H1 (cell line): ENCODE measurements around the gene PKM. TPM values are rescaled to one million over a fixed set of nuclear protein-coding genes. Genes with fewer than 3 reads are reported as not detected.
"Not testable (repeated sequence)": the region's sequence is repeated elsewhere in the genome, so short reads cannot be mapped to it uniquely, and the experiment has no call there.

Experiments
- CTCF ChIA-PET: fragments of 300-600 bp; sonication (Branson Sonifier 250); formaldehyde crosslinking; loops from one replicate; lab custom pipeline; 2021; ENCODE audit not compliant: partially characterized antibody; lab: Charles Lee
- POLR2A ChIA-PET: fragments of 300-600 bp; sonication (Branson Sonifier 250); formaldehyde crosslinking; loops from one replicate; lab custom pipeline; 2021; ENCODE audit warnings: inconsistent platforms; ENCODE audit not compliant: partially characterized antibody; lab: Charles Lee
- DNase-seq, 2 experiments: peaks; one replicate each; pipeline versions ENCODE4 v3.0.0 to v3.0.0-alpha.2; 2010 to 2022; ENCODE audit warnings: low spot score in 2 of 2, low read depth in 1 of 2, mixed read lengths in 1 of 2
- FAIRE-seq: peaks from 2 replicates; lab custom pipeline; 2011; peaks lifted over from hg19 to GRCh38; lab: Jason Lieb, UNC
- H2AFZ ChIP-seq: 2 replicates; pipeline ENCODE4 v1.8.1; 2012; ENCODE audit warnings: low read length, inconsistent platforms
- H2AK5ac ChIP-seq: 2 replicates; pipeline ENCODE4 v1.6.1; 2013; ENCODE audit warnings: low read depth, low read length
- H2BK120ac ChIP-seq: replicated peaks from 2 replicates; pipeline ENCODE3; 2013; ENCODE audit warnings: low read depth, low read length, inconsistent platforms
- H2BK12ac ChIP-seq: 2 replicates; pipeline ENCODE4 v1.6.1; 2013; ENCODE audit warnings: low read depth, low read length
- H2BK15ac ChIP-seq: 2 replicates; pipeline ENCODE4 v1.6.1; 2013; ENCODE audit warnings: low read length
- H2BK20ac ChIP-seq: 2 replicates; pipeline ENCODE4 v1.6.1; 2013; ENCODE audit warnings: low read length
- H2BK5ac ChIP-seq: 2 replicates; pipeline ENCODE4 v1.6.1; 2013; ENCODE audit warnings: low read depth, low read length
- H3K14ac ChIP-seq: 2 replicates; pipeline ENCODE4 v1.6.1; 2013; ENCODE audit warnings: inconsistent platforms; ENCODE audit not compliant: insufficient read length
- H3K18ac ChIP-seq: 2 replicates; pipeline ENCODE4 v1.6.1; 2013; ENCODE audit warnings: low read length; ENCODE audit errors: extremely low read depth
- H3K23ac ChIP-seq: 2 replicates; pipeline ENCODE4 v1.6.1; 2013; ENCODE audit warnings: inconsistent platforms; ENCODE audit not compliant: insufficient read length
- H3K23me2 ChIP-seq: 2 replicates; pipeline ENCODE4 v1.6.1; 2013; ENCODE audit warnings: low read depth, low read length
- H3K27ac ChIP-seq: 2 replicates; pipeline ENCODE4 v1.6.1; 2011; ENCODE audit warnings: low read depth, low read length, inconsistent platforms
- H3K27me3 ChIP-seq, 4 experiments: replicated peaks in 1 of 4; 1 replicate in 1 of 4; 2 replicates in 3 of 4; pipeline versions ENCODE4 v1.6.1 to v1.8.1; 2011 to 2013; ENCODE audit warnings: low read length in 3 of 4, mild to moderate bottlenecking in 3 of 4, inconsistent platforms in 2 of 4, mixed read lengths in 2 of 4, moderate library complexity in 1 of 4; ENCODE audit not compliant: control insufficient read depth in 3 of 4, insufficient read depth in 3 of 4; ENCODE audit errors: extremely low read depth in 1 of 4
- H3K36me3 ChIP-seq, 4 experiments: 2 replicates each; pipeline versions ENCODE4 v1.6.1 to v1.8.1; 2011 to 2013; ENCODE audit warnings: mild to moderate bottlenecking in 4 of 4, low read length in 3 of 4, moderate library complexity in 2 of 4, control low read depth in 1 of 4, inconsistent platforms in 1 of 4; ENCODE audit not compliant: insufficient read depth in 4 of 4, control insufficient read depth in 2 of 4
- H3K4ac ChIP-seq: replicated peaks from 2 replicates; pipeline ENCODE3; 2013; ENCODE audit warnings: low read length, low read depth, mixed read lengths, inconsistent platforms; ENCODE audit not compliant: insufficient read length
- H3K4me1 ChIP-seq, 4 experiments: replicated peaks in 1 of 4; 1 replicate in 1 of 4; 2 replicates in 3 of 4; pipeline versions ENCODE4 v1.6.1 to v1.8.1; 2011 to 2013; ENCODE audit warnings: low read length in 3 of 4, inconsistent platforms in 2 of 4, mixed read lengths in 1 of 4; ENCODE audit not compliant: insufficient read depth in 4 of 4, control insufficient read depth in 3 of 4
- H3K4me2 ChIP-seq, 2 experiments: 2 replicates each; pipeline versions ENCODE4 v1.6.1 to v1.8.1; 2011 to 2013; ENCODE audit warnings: low read depth in 2 of 2, low read length in 2 of 2, control low read depth in 1 of 2, inconsistent platforms in 1 of 2, mild to moderate bottlenecking in 1 of 2; ENCODE audit not compliant: insufficient read depth in 1 of 2
- H3K4me3 ChIP-seq, 4 experiments: fragments of 200-600, 300-600 bp in 1 of 4; sonication (generic), shearing (Covaris generic), sonication (Bioruptor Twin) in 1 of 4; 2 replicates each; pipeline versions ENCODE4 v1.5.1 to v1.8.1; 2011 to 2016; ENCODE audit warnings: low read length in 4 of 4, low read depth in 3 of 4, control low read depth in 2 of 4, inconsistent platforms in 2 of 4, mild to moderate bottlenecking in 2 of 4, mixed read lengths in 1 of 4, moderate library complexity in 1 of 4; ENCODE audit not compliant: insufficient read depth in 2 of 4; ENCODE audit errors: extremely low read depth in 1 of 4
- H3K56ac ChIP-seq: replicated peaks from 2 replicates; pipeline ENCODE3; 2013; ENCODE audit warnings: low read depth, mild to moderate bottlenecking, mixed read lengths, low read length, inconsistent platforms; ENCODE audit not compliant: insufficient read length
- H3K79me1 ChIP-seq: 2 replicates; pipeline ENCODE4 v1.6.1; 2013; ENCODE audit warnings: low read depth, low read length, control low read depth
- H3K79me2 ChIP-seq, 2 experiments: 2 replicates each; pipeline versions ENCODE4 v1.6.1 to v1.8.1; 2012 to 2013; ENCODE audit warnings: low read length in 2 of 2, mild to moderate bottlenecking in 2 of 2, inconsistent platforms in 1 of 2; ENCODE audit not compliant: insufficient read depth in 2 of 2, control insufficient read depth in 1 of 2
- H3K9ac ChIP-seq, 4 experiments: replicated peaks in 1 of 4; 1 replicate in 1 of 4; 2 replicates in 3 of 4; pipeline versions ENCODE4 v1.6.1 to v1.8.1; 2011 to 2013; ENCODE audit warnings: low read depth in 3 of 4, low read length in 3 of 4, control low read depth in 2 of 4, mild to moderate bottlenecking in 2 of 4, moderate library complexity in 2 of 4, inconsistent platforms in 1 of 4; ENCODE audit errors: extremely low read depth in 1 of 4
- H3K9me3 ChIP-seq, 2 experiments: 2 replicates each; pipeline versions ENCODE4 v1.6.1 to v1.8.1; 2012 to 2013; ENCODE audit warnings: mild to moderate bottlenecking in 2 of 2, moderate library complexity in 2 of 2, control low read depth in 1 of 2, inconsistent platforms in 1 of 2, low read depth in 1 of 2, low read length in 1 of 2, mixed read lengths in 1 of 2; ENCODE audit not compliant: insufficient read depth in 2 of 2
- H4K20me1 ChIP-seq, 2 experiments: replicated peaks in 1 of 2; 2 replicates each; pipeline versions ENCODE3 to v1.8.1; 2011 to 2013; ENCODE audit warnings: inconsistent platforms in 2 of 2, low read length in 2 of 2, mild to moderate bottlenecking in 1 of 2; ENCODE audit not compliant: insufficient read depth in 2 of 2, control insufficient read depth in 1 of 2
- H4K5ac ChIP-seq: 2 replicates; pipeline ENCODE4 v1.6.1; 2013; ENCODE audit warnings: low read length, low read depth, mixed read lengths, inconsistent platforms; ENCODE audit not compliant: insufficient read length
- H4K8ac ChIP-seq: 2 replicates; pipeline ENCODE4 v1.8.0; 2013; ENCODE audit warnings: mild to moderate bottlenecking, moderate library complexity, low read length, inconsistent platforms; ENCODE audit not compliant: insufficient read depth; ENCODE audit errors: extremely low read depth
- H4K91ac ChIP-seq: replicated peaks from 2 replicates; pipeline ENCODE3; 2013; ENCODE audit warnings: low read length, mixed read lengths, inconsistent platforms; ENCODE audit not compliant: insufficient read length
- polyA plus RNA-seq, 7 experiments: library from polyadenylated mRNA; depleted of rRNA in 3 of 7; stranded (reverse) in 5 of 7; unstranded in 2 of 7; fragments of >200 nt in 5 of 7; fragments of 200-250 nt in 2 of 7; gene quantifications; 1 replicate in 5 of 7; 2 replicates in 1 of 7; 4 replicates in 1 of 7; pipeline versions ENCODE4 v1.2.1 to v1.2.3, GENCODE V29; 2011 to 2013; ENCODE audit warnings: missing spikeins in 2 of 7, mixed read lengths in 2 of 7
- total RNA-seq: library from RNA; stranded (reverse); fragmentation: NEBNext Ultra II Directional; extraction: Animal tissue kit (Norgen Biotek cat#: 25700); gene quantifications from 2 replicates; pipeline ENCODE4 v1.2.1, GENCODE V29; 2021

Gene PKM
- total and polyA plus RNA-seq, 2 of the 8 experiments (the other 6 are each of a cell fraction or from before 2014, with no cell fraction given) = 780 to 856 TPM

DNA sequence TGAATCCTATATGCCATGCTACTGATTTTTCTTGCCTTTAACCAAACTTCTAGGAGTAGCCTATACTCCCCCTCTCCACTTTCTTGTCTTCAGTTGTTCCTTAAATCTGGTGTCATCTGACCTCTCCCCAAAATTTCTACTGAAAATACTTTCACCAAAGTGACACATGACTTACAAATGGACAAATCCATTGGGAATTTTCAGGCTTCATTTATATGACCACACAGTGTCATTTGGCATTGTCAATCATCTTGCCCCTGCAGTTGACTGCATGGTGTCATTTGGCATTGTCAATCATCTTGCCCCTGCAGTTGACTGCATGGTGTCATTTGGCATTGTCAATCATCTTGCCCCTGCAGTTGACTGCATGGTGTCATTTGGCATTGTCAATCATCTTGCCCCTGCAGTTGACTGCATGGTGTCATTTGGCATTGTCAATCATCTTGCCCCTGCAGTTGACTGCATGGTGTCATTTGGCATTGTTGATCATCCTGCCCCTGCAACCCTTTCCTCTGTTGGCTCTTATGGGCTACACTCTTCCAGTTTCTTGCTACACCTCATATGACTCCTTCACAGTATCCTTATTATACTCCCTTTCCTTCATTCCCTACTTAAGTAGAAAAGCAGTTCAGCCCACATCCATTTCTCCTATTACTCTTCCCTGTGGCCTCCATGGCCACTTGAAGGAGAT, 44.8 kb upstream of the PKM start:
- H3K14ac ChIP-seq, H3K9me3 ChIP-seq, H3K9ac ChIP-seq, H3K23me2 ChIP-seq, H4K8ac ChIP-seq, FAIRE-seq, H2BK15ac ChIP-seq, H2BK5ac ChIP-seq, H3K79me1 ChIP-seq, H2BK20ac ChIP-seq, H2BK120ac ChIP-seq, H3K27ac ChIP-seq, H3K36me3 ChIP-seq, H3K27me3 ChIP-seq, H3K4me2 ChIP-seq, H2AFZ ChIP-seq, DNase-seq, H3K18ac ChIP-seq, H4K91ac ChIP-seq, H3K4ac ChIP-seq, H3K4me3 ChIP-seq, H3K56ac ChIP-seq, H4K20me1 ChIP-seq, H3K23ac ChIP-seq, H3K4me1 ChIP-seq, POLR2A ChIA-PET, H2AK5ac ChIP-seq, H2BK12ac ChIP-seq, H4K5ac ChIP-seq: not testable (repeated sequence)
- CTCF ChIA-PET = interaction anchor here (3.5 kb wide), 1 partner anchor 11 kb away, joined by 50 read pairs; no protein-coding TSS in a partner anchor
- peaks cover 0 to 11% of the 10 kb centered on the region in 2 experiments; a peak in 1 of 4 replicates for H3K79me2 ChIP-seq
